GM23248 (cell line): ENCODE measurements around the gene SLC25A45.

ENCODE experiments used
- EZH2 ChIP-seq: fragments of 200-600 bp; sonication (generic); IDR thresholded peaks from 2 replicates; pipeline ENCODE4 v1.6.1; 2018; ENCODE audit warnings: antibody characterized with exemption, mild to moderate bottlenecking; ENCODE audit not compliant: insufficient read depth, poor library complexity, severe bottlenecking
- EZH2phosphoT487 ChIP-seq: fragments of 200-600 bp; sonication (generic); IDR thresholded peaks from 2 replicates; pipeline ENCODE4 v1.6.1; 2018; ENCODE audit warnings: antibody characterized with exemption, moderate library complexity, mild to moderate bottlenecking, low read depth; ENCODE audit not compliant: insufficient read depth

DNA sequence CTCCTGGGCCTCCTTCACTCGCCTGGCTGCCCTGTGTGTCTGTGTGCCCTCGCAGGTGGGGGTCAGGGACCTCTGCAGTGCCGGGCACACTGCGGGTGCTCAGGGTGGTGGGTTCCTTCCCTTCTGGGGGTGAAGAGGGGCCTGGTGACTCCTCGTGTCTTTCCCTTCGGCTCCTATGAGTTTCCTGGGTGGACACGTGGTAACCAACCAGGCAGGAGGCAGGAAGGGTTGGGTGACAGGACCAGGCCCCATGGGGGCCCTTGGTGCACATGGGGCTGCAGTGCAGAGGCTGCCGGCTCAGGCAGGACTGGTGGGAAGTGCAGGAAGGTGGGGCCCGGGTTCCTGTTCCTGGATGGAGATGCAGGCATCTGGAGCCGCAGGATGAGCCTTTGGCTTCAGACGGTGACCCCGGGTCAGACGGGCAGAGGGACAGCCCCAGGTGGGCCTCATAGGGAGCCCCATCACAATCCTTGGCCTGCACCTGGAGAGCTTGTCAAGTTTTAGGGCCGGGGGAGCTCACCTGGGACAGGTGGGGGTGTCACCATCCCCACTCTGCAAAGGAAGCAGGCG, 13.6 kb upstream of the SLC25A45 start:
- TF ChIP-seq EZH2 (no peak), EZH2phosphoT487 (no peak)
